GM10847 (cell line): ENCODE measurements around the gene LAGE3.

Experiments used
- POLR2A ChIP-seq: IDR thresholded peaks from 2 replicates; pipeline ENCODE4 v1.6.1; 2011; ENCODE audit not compliant: insufficient read length; ENCODE audit errors: extremely low read depth

The LAGE3 gene, protein sequence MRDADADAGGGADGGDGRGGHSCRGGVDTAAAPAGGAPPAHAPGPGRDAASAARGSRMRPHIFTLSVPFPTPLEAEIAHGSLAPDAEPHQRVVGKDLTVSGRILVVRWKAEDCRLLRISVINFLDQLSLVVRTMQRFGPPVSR

DNA sequence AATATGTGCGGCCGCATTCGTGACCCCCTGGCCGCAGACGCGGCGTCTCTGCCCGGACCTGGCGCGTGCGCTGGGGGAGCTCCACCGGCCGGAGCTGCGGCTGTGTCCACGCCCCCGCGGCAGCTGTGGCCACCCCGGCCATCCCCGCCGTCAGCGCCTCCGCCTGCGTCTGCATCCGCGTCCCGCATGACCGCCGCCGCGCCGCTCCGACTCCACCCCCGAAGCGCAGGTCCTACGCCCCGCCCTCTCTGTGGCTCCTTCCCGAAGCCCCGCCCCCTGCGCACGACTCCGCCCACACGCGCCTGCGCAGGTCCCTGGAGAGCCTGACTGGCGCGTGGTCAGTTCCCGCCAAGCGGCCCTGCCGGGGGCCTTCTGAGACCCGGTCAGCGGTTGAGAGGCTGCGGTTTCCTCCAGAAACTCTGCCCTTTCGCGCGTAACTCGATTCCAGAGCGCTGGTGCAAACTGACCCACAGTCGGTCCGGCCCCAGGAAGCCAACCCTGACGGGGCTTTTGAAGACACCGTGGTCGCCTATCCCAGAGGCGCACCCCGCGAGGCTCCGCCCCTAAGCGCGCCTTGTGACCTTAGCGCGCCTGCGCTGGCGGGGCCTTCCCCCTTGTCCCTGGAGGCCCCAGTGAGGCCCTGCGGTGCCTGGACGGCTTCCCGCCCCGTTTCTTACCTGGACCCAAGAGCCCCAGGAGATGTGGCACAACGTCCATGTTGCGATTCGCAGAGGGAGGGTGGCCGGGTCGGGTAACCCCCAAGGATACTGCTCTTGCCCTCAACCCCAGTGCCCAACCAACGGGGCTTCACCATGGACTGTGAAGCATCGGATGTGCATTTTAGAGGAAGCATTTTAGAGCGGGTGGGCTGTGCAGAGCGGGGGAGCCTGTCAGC lies at the start of gene LAGE3:
Gene LAGE3, minus strand, starts transcription at position 554 of the 895 bp plus-strand sequence. Its CDS starts 366 bp downstream, at position 188.
- TF ChIP-seq POLR2A: peak; percentile 66

DNA sequence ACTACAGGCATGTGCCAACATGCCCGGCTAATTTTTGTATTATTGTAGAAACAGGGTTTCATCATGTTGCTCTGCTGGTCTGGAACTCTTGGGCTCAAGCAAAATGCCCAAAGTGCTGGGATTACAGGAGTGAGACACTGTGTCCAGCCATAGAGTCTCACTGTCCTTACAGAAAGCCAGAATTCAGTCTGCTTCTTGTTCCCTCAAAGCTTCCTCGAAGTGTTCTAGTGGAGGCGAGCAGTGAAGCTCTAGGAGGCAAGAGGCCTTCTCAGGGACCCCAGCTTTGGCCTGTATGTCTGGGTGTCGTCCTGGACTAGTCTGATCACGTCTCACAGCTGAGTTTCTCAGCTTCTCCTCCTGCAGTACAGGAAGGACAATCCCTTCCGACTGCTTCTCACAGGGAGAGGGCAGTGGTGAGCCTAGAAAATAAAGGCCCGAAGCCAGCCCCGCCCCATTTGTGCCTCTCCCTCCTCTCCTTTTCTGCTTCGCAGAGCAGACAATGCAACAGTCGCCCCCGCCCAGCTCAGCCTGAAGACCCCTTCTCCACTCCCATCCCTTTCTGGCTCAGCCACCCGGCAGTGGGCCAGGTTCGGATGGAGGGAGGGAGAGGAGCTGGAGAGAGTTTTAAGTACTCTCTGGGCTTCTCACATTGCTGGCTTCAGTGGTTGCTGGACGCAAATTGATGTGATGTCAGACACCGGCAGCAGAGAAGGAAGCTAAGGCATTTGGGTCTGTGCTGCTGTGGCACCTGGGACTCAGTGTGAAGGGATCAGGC lies 48.0 kb upstream of the LAGE3 start:
- no peak for TF ChIP-seq POLR2A

DNA sequence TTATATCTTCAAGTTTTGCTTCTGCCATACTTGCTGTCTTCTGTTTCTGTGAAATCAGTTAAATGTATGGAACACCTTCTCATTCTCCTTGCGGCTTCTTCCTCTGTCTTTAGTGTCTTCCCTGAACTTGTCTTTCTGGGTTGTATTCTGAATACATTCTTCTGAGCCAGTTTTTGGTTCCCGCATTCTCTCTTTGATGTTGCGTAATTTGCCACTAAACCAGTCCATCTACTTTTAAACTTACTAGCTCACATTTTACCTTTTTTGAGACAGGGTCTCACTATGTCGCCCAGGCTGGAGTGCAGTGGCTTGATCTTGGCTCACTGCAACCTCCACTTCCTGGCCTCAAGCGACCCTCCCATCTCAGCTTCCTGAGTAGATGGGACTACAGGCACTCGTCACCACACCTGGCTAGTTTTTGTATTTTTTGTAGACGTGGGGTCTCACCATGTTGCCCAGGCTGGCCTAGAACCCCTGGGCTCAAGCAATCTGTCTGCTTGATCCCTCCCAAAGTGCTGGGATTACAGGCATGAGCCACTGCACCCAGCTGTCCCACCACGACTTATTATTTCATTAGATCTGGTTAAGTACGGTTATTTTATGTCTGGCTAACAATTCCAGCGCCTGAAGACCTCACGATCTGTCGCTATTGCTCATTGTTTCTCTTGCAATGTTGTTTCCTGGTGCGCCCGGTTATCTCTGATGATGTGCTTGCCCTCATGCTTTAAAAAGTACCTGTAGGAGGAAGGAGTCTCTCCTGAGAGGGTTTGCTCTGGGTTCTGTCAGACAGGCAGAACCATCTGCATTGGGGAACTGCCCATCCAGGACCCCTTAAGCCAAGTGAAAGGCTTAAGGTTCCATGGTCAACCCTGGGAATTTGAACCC lies 46.8 kb upstream of the LAGE3 start:
- no peak for TF ChIP-seq POLR2A

DNA sequence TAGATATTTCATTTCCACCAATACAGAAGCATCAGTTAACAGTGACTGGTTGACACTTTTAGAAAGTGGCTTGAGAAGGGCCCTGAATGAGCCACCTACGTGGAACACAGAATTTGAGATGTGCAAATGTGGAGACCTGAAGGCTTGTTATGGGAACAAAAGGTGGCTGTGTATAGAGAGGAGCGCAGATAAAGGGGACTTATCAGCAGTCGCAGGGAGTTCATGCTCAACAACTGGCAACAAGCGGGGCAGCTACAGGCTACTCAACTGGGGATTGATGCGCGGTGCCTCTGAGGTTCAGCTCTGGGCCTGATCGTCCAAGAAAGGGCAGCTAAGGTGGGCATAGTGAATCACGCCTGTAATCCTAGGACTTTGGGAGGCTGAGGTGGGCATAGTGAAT lies 40.3 kb upstream of the LAGE3 start:
- no peak for TF ChIP-seq POLR2A

DNA sequence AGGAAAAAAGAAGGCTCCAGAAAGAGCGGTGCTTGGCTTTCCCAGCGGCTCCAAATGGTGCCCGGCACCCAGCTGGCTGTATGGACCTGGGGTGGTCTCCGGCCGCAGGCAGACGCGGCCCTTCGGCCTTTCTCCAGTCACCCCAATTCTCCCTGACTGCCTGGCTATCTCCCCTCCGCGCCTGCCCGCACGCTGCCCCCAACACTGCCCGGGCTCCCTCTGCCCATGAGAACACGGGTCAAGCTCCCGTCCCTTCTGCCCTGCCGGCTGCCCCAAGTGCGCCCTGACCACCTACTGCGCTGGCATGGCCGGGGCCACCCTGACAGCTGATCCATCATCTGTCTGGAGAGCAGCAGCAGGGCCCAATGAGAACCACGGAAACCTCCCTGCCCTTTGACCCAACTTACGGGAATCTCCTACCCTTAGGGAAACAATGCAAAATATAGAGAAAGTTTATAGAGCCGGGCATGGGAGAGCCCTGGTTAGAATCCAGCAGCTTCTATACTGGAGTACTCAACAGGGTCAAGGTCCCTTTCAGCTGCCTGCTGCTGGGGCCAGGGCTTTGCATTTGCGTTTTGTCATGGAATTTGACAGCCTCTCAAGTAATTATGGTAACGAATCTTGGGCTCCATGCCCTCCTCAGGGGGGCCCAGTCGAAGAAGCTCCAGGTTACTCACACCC lies 38.2 kb upstream of the LAGE3 start:
- TF ChIP-seq POLR2A: no peak

DNA sequence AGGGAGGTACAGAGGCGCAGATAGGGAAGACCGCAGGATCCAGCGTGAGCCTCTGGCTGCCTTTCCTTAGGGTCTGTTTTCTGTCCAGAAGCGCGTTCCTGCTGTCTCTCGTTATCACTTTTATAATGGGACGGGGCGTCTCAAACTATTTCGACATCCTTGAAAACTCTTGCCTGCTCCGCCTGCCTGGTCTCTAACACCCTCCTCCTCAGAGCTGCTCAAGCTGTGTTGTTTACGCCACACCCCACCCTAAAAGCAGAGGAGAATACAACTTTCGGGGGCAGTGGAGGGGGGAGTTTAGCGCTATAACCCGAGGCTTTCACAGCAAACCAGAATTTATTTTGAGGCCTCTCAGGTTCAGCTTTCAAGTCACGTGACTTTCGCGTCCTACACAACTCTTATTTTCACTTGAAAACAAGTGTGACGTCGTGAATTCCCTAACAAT lies 37.6 kb upstream of the LAGE3 start:
- TF ChIP-seq POLR2A: no peak

DNA sequence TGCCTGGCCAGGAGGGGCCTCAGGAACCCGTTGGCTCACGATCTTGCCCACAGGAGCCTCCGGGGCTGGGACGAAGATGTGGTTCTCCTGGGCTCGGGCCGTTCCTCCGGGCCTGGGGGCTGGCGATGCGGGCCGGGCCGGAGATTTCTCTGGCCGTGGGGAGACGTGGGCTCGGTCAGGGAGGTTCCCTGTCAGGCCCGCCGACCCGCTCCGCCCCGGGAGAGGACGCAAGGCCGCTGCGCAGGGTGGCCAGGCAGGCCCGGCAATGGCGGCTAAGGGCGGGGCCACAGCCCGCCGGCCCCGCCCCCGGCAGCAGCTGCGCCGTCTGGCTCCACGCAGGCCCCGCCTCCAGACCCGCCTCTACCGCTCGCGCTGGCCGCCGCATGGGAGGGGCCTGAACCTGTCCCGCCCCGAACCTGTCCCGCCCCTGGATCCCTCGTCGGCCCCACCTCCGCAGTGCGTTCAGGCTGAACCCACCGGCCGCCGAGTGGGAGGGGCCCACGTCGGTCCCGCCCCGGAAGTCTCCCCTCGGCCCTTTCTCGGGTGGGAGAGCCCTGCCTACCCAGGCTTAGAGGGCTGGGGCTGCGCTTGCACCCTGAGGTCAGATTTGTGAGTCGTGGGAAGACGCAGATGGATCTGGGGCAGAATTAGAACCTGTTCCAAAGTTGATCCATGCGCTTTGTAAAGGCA lies 37.0 kb upstream of the LAGE3 start, which contains the start of gene FAM3A:
Gene FAM3A, minus strand, starts transcription at position 267 of the 690 bp plus-strand sequence. CDS start 460 bp downstream, outside the sequence.
- TF ChIP-seq POLR2A: peak; percentile 28

DNA sequence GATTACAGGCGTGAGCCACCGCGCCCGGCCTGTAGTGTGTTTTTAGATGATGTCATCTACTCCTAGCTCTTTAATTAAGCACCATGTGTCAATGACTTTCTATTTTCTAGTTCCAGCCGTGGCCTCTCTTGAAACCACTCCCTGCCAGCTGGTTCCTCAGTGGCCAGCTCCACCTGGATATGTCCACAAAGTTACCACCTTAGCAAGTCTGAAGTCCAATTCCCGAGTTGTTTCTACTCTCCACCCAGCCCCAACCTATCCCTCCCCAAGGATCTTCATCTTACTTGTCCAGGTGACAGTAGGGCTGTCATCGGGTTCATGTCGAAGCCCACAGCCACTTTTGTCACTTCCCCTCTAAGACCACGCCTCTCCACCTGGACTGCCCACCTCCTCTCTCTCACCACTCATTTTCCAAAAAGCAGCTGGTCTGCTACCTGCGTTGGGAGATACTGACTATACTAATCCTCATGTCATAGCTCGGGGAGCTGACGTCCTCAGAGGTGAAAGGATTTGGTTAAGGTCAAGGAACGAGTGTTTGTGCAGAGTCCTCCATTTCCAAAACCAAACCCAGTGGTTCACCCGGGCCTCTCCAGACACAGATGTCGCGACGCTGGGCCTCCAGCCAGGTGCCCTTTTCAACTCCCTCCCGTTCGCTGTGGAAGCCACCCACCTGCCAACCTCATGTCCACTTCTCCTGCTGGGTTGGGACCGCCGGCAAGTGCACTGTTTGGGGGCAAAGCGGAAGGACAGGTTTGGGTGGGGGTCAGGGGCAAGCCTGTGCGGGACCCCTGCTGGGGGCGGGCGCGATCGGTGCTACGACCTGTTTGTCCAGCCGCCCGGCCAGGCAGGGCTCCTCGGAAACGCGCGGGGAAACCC lies 36.2 kb upstream of the LAGE3 start:
- no peak for TF ChIP-seq POLR2A

DNA sequence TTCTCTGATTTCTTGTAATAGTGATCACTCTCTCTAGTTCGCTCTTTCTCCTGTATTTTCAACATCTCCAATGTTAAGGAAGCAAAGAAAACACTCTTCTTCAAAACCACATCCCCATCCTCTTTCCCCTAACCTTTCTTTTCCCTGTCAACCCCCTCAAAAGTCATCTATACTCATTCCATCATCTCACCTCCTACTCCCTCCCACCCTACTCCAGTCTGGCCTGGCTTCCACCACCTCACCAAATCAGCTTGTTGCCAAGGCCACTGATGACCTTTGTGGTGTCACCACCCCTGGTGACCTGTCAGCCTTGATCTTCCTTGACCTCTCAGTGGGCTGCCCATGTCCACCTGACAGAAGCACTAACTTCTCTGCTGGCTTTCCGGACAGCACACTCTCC lies 34.6 kb upstream of the LAGE3 start:
- no peak for TF ChIP-seq POLR2A

DNA sequence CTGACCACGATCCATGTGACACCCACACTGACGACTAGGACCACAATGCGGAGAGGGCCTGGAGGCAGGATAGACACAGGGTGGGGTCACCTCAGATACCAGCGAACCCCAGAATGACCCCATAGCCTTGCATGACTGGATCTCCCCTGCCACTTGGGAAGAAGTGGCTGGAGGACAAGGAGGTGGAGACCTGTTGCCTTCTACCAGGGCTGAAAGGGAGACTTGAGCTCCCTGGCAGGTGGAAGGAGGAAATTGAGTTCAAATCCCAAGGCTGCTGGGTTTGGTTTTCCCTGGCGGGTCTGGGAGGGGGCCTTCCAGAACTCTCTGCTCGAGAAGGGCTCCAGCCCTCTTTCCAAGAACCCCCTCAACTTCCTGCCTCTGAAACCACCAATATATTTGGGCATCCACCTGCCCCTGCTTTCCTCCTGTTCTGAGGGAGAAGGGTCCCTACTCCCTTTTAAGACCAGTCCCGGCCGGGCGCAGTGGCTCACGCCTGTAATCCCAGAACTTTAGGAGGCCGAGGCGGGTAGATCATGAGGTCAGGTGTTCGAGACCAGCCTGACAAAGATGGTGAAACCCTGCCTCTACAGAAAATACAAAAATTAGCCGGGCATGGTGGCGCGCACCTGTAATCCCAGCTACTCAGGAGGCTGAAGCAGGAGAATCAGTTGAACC lies 33.9 kb upstream of the LAGE3 start:
- no peak for TF ChIP-seq POLR2A

DNA sequence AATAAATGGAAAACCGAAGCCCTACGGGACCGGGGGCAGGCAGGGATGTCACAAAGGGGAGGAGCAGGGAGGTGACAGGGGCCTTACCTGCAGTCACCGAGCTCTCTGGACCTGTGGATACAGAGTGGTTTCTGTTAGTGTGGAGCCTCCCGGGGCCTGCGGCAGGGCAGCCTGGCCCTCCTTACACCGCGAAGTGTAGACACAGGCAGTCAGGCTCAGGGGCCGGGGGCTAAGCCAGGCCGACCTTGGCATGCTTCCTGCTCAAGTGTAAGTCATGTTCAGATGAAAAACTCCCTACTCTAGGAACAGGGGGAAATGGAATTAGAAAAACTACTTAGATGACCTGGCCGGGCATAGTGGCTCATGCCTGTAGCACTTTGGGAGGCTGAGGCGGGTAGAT lies 32.7 kb upstream of the LAGE3 start:
- TF ChIP-seq POLR2A: no peak

DNA sequence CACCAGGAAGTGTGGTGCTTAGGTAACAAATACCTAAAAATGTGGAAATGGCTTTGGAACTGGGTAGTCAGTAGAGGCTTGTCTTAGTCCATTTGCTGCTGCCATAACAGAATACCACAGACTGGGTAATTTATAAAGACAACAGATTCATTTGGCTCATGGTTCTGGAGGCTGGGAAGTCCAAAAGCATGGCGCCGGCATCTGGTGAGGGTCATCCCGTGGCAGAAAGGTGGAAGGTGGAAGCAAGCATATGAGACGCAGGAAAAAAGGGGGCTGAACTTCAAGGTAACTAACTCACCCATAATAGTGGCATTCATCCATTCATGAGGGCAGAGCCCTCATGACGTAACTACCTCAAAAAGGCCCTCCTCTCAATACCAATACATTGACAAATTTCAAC lies 30.4 kb upstream of the LAGE3 start:
- TF ChIP-seq POLR2A: no peak
